IMR-90 (cell line): Measurements from ENCODE around the gene INPP5E. TPM values are rescaled to one million over a fixed set of nuclear protein-coding genes. Genes with fewer than 3 reads are reported as not detected.

Experiments
- ATAC-seq: fragments of 200-7000 bp; cut with Tn5 transposase; 2 replicates; pipeline ENCODE4 v1.9.1; 2020; ENCODE audit warnings: low read depth, mild to moderate bottlenecking, moderate library complexity
- BruUV-seq: library from RNA; stranded (reverse); fragments of 400-500 nt; replicated peaks from 2 replicates; lab custom pipeline; 2021; lab: Mats Ljungman, UMichigan
- CTCF ChIA-PET: fragments of 300-600 bp; formaldehyde crosslinking; extraction: SDS; loops from one replicate; lab custom pipeline; 2021; ENCODE audit warnings: antibody characterized with exemption; lab: Yijun Ruan, JAX
- POLR2A ChIA-PET: fragments of 300-600 bp; sonication (Branson Sonifier 250); formaldehyde crosslinking; loops from one replicate; lab custom pipeline; 2022; ENCODE audit warnings: antibody characterized with exemption; ENCODE audit not compliant: unreplicated experiment; lab: Charles Lee
- DNase-seq: peaks from one replicate; pipeline ENCODE4 v3.0.0; 2013
- H2AFZ ChIP-seq: replicated peaks from 2 replicates; pipeline ENCODE3; 2013; ENCODE audit warnings: low read length, mild to moderate bottlenecking; ENCODE audit not compliant: poor library complexity
- H2AK5ac ChIP-seq: 2 replicates; pipeline ENCODE4 v1.6.1; 2013; ENCODE audit warnings: low read depth, low read length, inconsistent platforms
- H2AK9ac ChIP-seq: replicated peaks from 2 replicates; pipeline ENCODE3; 2013; ENCODE audit warnings: mild to moderate bottlenecking, low read depth, low read length, moderate library complexity; ENCODE audit not compliant: poor library complexity
- H2BK120ac ChIP-seq: 2 replicates; pipeline ENCODE4 v1.6.1; 2013; ENCODE audit warnings: low read depth, low read length, inconsistent platforms
- H2BK15ac ChIP-seq: 3 replicates; pipeline ENCODE4 v1.6.1; 2013; ENCODE audit warnings: low read depth, low read length, inconsistent platforms
- H2BK20ac ChIP-seq: 2 replicates; pipeline ENCODE4 v1.6.1; 2013; ENCODE audit warnings: low read depth, mild to moderate bottlenecking, inconsistent platforms, low read length, moderate library complexity
- H2BK5ac ChIP-seq: 2 replicates; pipeline ENCODE4 v1.6.1; 2013; ENCODE audit warnings: mild to moderate bottlenecking, low read depth, low read length, inconsistent platforms; ENCODE audit not compliant: poor library complexity, severe bottlenecking
- H3K14ac ChIP-seq: replicated peaks from 2 replicates; pipeline ENCODE4 v1.6.1; 2013; ENCODE audit warnings: low read depth, low read length, inconsistent platforms
- H3K18ac ChIP-seq: 2 replicates; pipeline ENCODE4 v1.6.1; 2013; ENCODE audit warnings: low read depth, low read length, control low read depth
- H3K23ac ChIP-seq: 2 replicates; pipeline ENCODE4 v1.6.1; 2013; ENCODE audit warnings: low read depth, low read length, inconsistent platforms
- H3K27ac ChIP-seq: 2 replicates; pipeline ENCODE4 v1.5.1; 2013; ENCODE audit warnings: mild to moderate bottlenecking, control low read depth, low read length; ENCODE audit not compliant: insufficient read depth
- H3K27me3 ChIP-seq: 2 replicates; pipeline ENCODE4 v1.6.1; 2013; ENCODE audit warnings: low read length; ENCODE audit not compliant: control insufficient read depth, insufficient read depth
- H3K36me3 ChIP-seq: 2 replicates; pipeline ENCODE4 v1.6.1; 2013; ENCODE audit warnings: low read length, mixed read lengths; ENCODE audit not compliant: control insufficient read depth, insufficient read depth
- H3K4ac ChIP-seq: 2 replicates; pipeline ENCODE4 v1.6.1; 2013; ENCODE audit warnings: low read depth, low read length, inconsistent platforms
- H3K4me1 ChIP-seq: 2 replicates; pipeline ENCODE4 v1.6.1; 2013; ENCODE audit warnings: low read length, mixed read lengths; ENCODE audit not compliant: control insufficient read depth, insufficient read depth
- H3K4me2 ChIP-seq: 2 replicates; pipeline ENCODE4 v1.6.1; 2013; ENCODE audit warnings: low read depth, mild to moderate bottlenecking, control low read depth, low read length, moderate library complexity
- H3K4me3 ChIP-seq: 2 replicates; pipeline ENCODE4 v1.5.1; 2013; ENCODE audit warnings: low read depth, mild to moderate bottlenecking, control low read depth, low read length, moderate library complexity; ENCODE audit not compliant: insufficient read depth
- H3K56ac ChIP-seq: 2 replicates; pipeline ENCODE4 v1.6.1; 2013; ENCODE audit warnings: low read length, inconsistent platforms; ENCODE audit not compliant: insufficient read depth; ENCODE audit errors: extremely low read depth
- H3K79me1 ChIP-seq, 2 experiments: 2 replicates each; pipeline ENCODE4 v1.6.1; 2013; ENCODE audit warnings: low read length in 2 of 2, inconsistent platforms in 1 of 2, low read depth in 1 of 2
- H3K9ac ChIP-seq: 2 replicates; pipeline ENCODE4 v1.6.1; 2013; ENCODE audit warnings: low read depth, low read length, control low read depth
- H3K9me1 ChIP-seq: 2 replicates; pipeline ENCODE4 v1.6.1; 2013; ENCODE audit warnings: low read length, inconsistent platforms; ENCODE audit not compliant: insufficient read depth
- H3K9me3 ChIP-seq: 2 replicates; pipeline ENCODE4 v1.6.1; 2013; ENCODE audit warnings: low read length; ENCODE audit not compliant: control insufficient read depth, insufficient read depth
- H4K20me1 ChIP-seq: 2 replicates; pipeline ENCODE4 v1.6.1; 2013; ENCODE audit warnings: low read length, inconsistent platforms; ENCODE audit not compliant: insufficient read depth
- H4K5ac ChIP-seq: 2 replicates; pipeline ENCODE4 v1.6.1; 2013; ENCODE audit warnings: mild to moderate bottlenecking, low read depth, low read length, control low read depth
- H4K8ac ChIP-seq, 2 experiments: 2 replicates each; pipeline ENCODE4 v1.6.1; 2013; ENCODE audit warnings: low read depth in 2 of 2, low read length in 2 of 2, control low read depth in 1 of 2, inconsistent platforms in 1 of 2
- H4K91ac ChIP-seq: 2 replicates; pipeline ENCODE4 v1.6.1; 2013; ENCODE audit warnings: low read depth, low read length, inconsistent platforms; ENCODE audit not compliant: insufficient read depth
- CHD1 ChIP-seq: IDR thresholded peaks from 2 replicates; pipeline ENCODE4 v1.6.1; 2012; ENCODE audit warnings: low read depth, low read length, improper control_type of control experiment
- FOS ChIP-seq: fragments of 150-350 bp; IDR thresholded peaks from 2 replicates; pipeline ENCODE4 v1.6.1; 2016; ENCODE audit warnings: low read depth, low read length
- RAD21 ChIP-seq: IDR thresholded peaks from 2 replicates; pipeline ENCODE4 v1.6.1; 2012; ENCODE audit warnings: low read length, improper control_type of control experiment
- SMC3 ChIP-seq: fragments of 150-350 bp; IDR thresholded peaks from 2 replicates; pipeline ENCODE4 v1.6.1; 2016; ENCODE audit warnings: low read depth, mild to moderate bottlenecking, antibody characterized with exemption, low read length, moderate library complexity
- WGBS, 2 experiments: methylation state at CpG; one replicate each; pipeline versions ENCODE4 v1.1.5 to v1.1.7; 2013; ENCODE audit warnings: missing lambda C conversion rate in 2 of 2; ENCODE audit not compliant: insufficient read length in 1 of 2; ENCODE audit errors: extremely low coverage in 2 of 2; 5-methylcytosine and 5-hydroxymethylcytosine counted together
- dilution Hi-C: fragments of 300-500 bp; cut with HindIII; formaldehyde crosslinking; loops from one replicate; pipeline ENCODE4 v1.14.3; 2018; ENCODE audit warnings: low sequenced_read_pairs; ENCODE audit not compliant: unreplicated experiment
- in situ Hi-C: fragments of 300-500 bp; cut with MboI; formaldehyde crosslinking; loops from 3 replicates; pipeline ENCODE4 v1.14.3; 2019; ENCODE audit warnings: low sequenced_read_pairs, inconsistent platforms, mixed read lengths
- intact Hi-C: fragments of 100-400 bp; cut with micrococcal nuclease; formaldehyde crosslinking; loops from 2 replicates; pipeline ENCODE4 v1.10.0; 2022
- polyA plus RNA-seq, 3 experiments: library from polyadenylated mRNA; depleted of rRNA; stranded (reverse); fragments of >200 nt; gene quantifications; 2 replicates each; pipeline ENCODE4 v1.2.3, GENCODE V29; 2012; ENCODE audit warnings: low replicate concordance in 1 of 3
- total RNA-seq: library from RNA; depleted of rRNA; stranded (reverse); fragments of >200 nt; gene quantifications from 2 replicates; pipeline ENCODE4 v1.2.3, GENCODE V29; 2012
- TF ChIP-seq, protein P1 (sequence below): conservative IDR thresholded peaks from 2 replicates; pipeline ENCODE4 v1.5.1; 2012; ENCODE audit warnings: mild to moderate bottlenecking, low read depth, low read length, improper control_type of control experiment

INPP5E gene
- total and polyA plus RNA-seq, 2 of the 4 experiments (the other 2 are of a cell fraction) = 1.6 to 9.4 TPM

DNA sequence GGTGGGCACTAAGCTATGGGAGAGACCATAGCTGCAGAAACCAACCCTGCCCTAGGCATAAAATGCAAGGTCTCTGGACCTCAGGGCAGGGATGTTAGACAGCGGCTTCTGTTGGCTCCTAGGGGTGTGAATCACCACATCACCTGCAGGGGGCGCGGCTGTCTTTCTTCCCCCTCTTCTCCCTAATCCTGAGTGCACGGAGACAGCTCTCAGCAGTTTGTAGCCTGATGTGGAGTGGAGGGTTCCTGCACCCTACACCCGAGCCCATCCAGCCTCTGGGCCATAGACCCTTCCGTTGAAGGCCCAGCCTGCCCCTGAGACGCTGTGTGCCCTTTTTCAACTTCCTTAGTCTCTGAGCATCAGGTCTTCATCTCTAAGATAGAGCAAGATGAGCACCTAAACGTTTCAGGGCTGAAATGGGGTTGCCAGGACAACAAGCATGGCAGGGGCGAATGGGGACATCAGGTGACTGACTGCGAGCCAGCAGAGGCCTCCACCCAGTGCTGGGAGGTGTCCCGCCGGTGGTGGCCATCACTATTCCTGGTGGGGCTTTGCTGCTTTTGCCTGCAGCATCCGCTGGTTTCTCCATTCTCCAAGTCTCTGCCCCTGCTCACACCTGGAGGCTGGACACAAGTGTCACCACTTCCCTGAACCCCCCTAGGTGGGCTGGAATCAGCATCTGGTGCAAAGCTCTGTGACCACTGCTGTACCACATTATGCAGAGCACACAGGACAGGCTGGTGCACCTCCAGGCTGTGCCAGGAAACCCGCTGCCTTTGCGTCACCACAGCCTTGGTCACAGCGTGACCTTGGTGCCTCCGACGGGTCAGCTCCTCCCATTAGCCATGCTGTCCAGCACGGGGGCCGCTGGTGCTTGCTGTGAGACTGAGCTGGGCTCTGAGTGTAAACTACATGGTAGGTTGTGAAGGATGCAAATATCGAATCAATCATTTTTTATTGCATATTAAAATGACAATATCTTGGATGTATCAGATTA, 45.7 kb upstream of the INPP5E start:
- Histone ChIP-seq H3K36me3 (no peaks in the 10 kb centered on the region), H4K8ac (no peak overlapping the region), H2BK20ac (no peak overlapping the region), H4K5ac (no peak overlapping the region), H3K9me1 (no peaks in the 10 kb centered on the region), H3K27me3 (no peaks in the 10 kb centered on the region; the same call in 1 of the 2 replicates), H2BK120ac (no peak overlapping the region), H3K4me2 (no peak overlapping the region), H3K56ac (no peak overlapping the region), H4K91ac (no peak overlapping the region), H3K23ac (no peak overlapping the region), H3K14ac (no peak overlapping the region), H3K18ac (no peak overlapping the region), H3K9ac (no peak overlapping the region), H3K4me1 (peaks cover 8% of the 10 kb centered on the region; the same call in 1 of the 2 replicates), H2AK9ac (peak overlapping the region; percentile 99), H2AFZ (peak overlapping the region; percentile 7), H4K20me1 (peaks cover 33% of the 10 kb centered on the region), H3K79me1 (peaks cover 0 to 7% of the 10 kb centered on the region in 2 experiments; a peak in 2 of 4 replicates), H3K4ac (no peak overlapping the region), H2AK5ac (no peak overlapping the region), H3K9me3 (no peaks in the 10 kb centered on the region), H2BK5ac (no peak overlapping the region), H2BK15ac (no peak overlapping the region), H3K4me3 (no peak overlapping the region), H3K27ac (no peak overlapping the region)
- ChIA-PET POLR2A (interaction anchor here (0.5 kb wide), 1 partner anchor 72 kb away, joined by 3 read pairs; no protein-coding TSS in a partner anchor), CTCF (interaction anchor here (0.6 to 3.1 kb wide), 6 partner anchors 140 to 208 kb away, joined by 3 to 16 read pairs (median 3); no protein-coding TSS in a partner anchor)
- BruUV-seq = no TSS peak
- WGBS, 2 experiments = 35% methylated on average over 9 of the region's 21 CpGs; no CpG with 5 or more reads in 1 of the 2 experiments
- in situ Hi-C loops (no loop called here), intact Hi-C loops (loop anchor here (1.0 to 2.0 kb wide), 2 partner anchors 61 to 146 kb away; partner anchors contain the start of gene NOTCH1), dilution Hi-C loops (no loop called here)
- TF ChIP-seq, protein P1, sequence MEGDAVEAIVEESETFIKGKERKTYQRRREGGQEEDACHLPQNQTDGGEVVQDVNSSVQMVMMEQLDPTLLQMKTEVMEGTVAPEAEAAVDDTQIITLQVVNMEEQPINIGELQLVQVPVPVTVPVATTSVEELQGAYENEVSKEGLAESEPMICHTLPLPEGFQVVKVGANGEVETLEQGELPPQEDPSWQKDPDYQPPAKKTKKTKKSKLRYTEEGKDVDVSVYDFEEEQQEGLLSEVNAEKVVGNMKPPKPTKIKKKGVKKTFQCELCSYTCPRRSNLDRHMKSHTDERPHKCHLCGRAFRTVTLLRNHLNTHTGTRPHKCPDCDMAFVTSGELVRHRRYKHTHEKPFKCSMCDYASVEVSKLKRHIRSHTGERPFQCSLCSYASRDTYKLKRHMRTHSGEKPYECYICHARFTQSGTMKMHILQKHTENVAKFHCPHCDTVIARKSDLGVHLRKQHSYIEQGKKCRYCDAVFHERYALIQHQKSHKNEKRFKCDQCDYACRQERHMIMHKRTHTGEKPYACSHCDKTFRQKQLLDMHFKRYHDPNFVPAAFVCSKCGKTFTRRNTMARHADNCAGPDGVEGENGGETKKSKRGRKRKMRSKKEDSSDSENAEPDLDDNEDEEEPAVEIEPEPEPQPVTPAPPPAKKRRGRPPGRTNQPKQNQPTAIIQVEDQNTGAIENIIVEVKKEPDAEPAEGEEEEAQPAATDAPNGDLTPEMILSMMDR = peak; percentile 85
- TF ChIP-seq FOS = no peak
- TF ChIP-seq SMC3 = peak; percentile 95
- TF ChIP-seq RAD21 = peak; percentile 86
- no peak for TF ChIP-seq CHD1
- ATAC-seq (peak; percentile 9; the same call in 1 of the 2 replicates), DNase-seq (peak; percentile 61)
